BLaER1 (cell line): ENCODE data around the gene CPLX1.

Experiments
- H3K27ac ChIP-seq: shearing (Covaris generic); formaldehyde crosslinking; 2 replicates; pipeline ENCODE4 v1.8.1; 2022
- H3K27me3 ChIP-seq: shearing (Covaris generic); formaldehyde crosslinking; 2 replicates; pipeline ENCODE4 v1.8.1; 2022
- H3K36me3 ChIP-seq: shearing (Covaris generic); formaldehyde crosslinking; 2 replicates; pipeline ENCODE4 v1.8.1; 2022
- H3K4me1 ChIP-seq: shearing (Covaris generic); formaldehyde crosslinking; 2 replicates; pipeline ENCODE4 v1.8.1; 2022
- H3K4me2 ChIP-seq: shearing (Covaris generic); formaldehyde crosslinking; 2 replicates; pipeline ENCODE4 v1.8.1; 2022
- H3K4me3 ChIP-seq: shearing (Covaris generic); formaldehyde crosslinking; 2 replicates; pipeline ENCODE4 v1.8.1; 2022
- H3K9ac ChIP-seq: shearing (Covaris generic); formaldehyde crosslinking; 2 replicates; pipeline ENCODE4 v1.8.1; 2022
- H3K9me3 ChIP-seq: shearing (Covaris generic); formaldehyde crosslinking; 2 replicates; pipeline ENCODE4 v1.8.1; 2022
- H4K20me1 ChIP-seq: shearing (Covaris generic); formaldehyde crosslinking; 2 replicates; pipeline ENCODE4 v1.8.1; 2022
- Cebpa-rat ChIP-seq: shearing (Covaris generic); IDR thresholded peaks from 2 replicates; pipeline ENCODE4 v1.8.1; 2022

Gene CPLX1

GRCh38 chr4:866761-867390 lies 40.9 kb upstream of the CPLX1 start:
- peaks cover 99% of the 10 kb centered on the region for H3K36me3 ChIP-seq
- 0 out of 2 replicates have a peak, but pooled peaks cover 13% of the 10 kb centered on the region for H3K9me3 ChIP-seq
- no peaks in the 10 kb centered on the region for H3K27me3 ChIP-seq
- H4K20me1 ChIP-seq, result peaks cover 11% of the 10 kb centered on the region; the same call in 1 of the 2 replicates
- no peak overlapping the region for H3K4me2 ChIP-seq
- TF ChIP-seq Cebpa-rat, result no peak
- no peak overlapping the region for H3K4me3 ChIP-seq
- no peak overlapping the region for H3K27ac ChIP-seq
- no peak overlapping the region for H3K9ac ChIP-seq
- H3K4me1 ChIP-seq, result peaks cover 12% of the 10 kb centered on the region

DNA sequence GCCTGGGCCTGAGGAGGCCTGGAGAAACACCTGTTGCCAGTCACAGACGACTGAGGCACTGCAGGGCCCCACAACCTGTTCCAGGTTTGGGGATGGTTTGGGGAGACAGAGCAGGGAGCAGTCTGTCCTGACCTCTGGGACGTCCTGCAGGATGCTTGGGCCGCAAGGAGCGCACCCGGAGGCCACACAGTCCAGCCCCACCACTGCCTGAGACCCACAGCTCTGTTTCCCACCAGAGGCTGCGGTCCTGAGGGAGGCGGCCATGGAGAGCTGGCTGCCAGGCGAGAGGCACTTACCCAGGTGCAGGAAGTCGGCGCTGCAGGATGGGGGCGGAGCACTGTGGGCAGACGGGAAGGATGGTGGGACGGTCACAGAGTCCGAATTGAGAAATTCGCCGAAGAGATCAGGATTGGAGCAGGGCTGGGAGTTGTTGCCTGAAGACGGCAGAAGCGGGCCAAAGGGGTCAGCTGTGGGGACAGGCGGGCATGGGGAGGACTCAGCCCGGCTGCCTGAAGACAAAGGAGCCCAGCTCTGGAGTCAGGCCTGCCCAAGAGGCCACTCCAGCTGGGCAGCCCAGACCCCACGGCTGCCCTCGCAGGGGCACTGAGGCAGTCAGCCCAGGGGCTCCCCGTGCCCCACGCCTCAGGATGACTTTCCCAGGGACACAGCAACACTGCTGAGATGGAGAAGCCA lies 40.3 kb upstream of the CPLX1 start:
- 0 out of 2 replicates have a peak, but pooled peaks cover 13% of the 10 kb centered on the region for H3K9me3 ChIP-seq
- H3K27ac ChIP-seq, result no peak overlapping the region
- no peak for TF ChIP-seq Cebpa-rat
- H3K27me3 ChIP-seq, result no peaks in the 10 kb centered on the region
- H3K4me3 ChIP-seq, result no peak overlapping the region
- peaks cover 12% of the 10 kb centered on the region for H3K4me1 ChIP-seq
- no peak overlapping the region for H3K9ac ChIP-seq
- peaks cover 100% of the 10 kb centered on the region for H3K36me3 ChIP-seq
- no peak overlapping the region for H3K4me2 ChIP-seq
- H4K20me1 ChIP-seq, result peaks cover 13% of the 10 kb centered on the region; the same call in 1 of the 2 replicates

DNA sequence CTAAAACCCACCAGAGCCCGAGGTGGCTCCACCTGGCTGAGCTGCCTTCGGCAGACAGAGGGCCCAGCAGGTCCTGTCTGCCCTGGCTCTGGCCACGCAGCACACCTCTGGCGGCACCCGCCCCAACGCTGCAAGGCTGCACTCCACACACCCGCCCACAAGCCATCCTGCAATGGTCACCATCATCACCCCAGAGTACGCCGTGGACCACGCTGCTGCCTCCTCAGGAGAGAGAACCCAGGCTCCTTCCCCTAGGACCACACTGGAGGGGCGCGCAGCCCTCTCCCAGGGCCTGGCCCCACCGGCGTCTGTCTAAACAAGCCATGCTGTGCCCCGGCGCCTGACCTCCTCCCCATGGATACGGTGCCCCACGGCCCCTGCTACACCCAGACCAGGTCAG lies 39.6 kb upstream of the CPLX1 start:
- H3K27ac ChIP-seq, result no peak overlapping the region
- H3K4me1 ChIP-seq, result peaks cover 12% of the 10 kb centered on the region
- 0 out of 2 replicates have a peak, but pooled peaks cover 13% of the 10 kb centered on the region for H3K9me3 ChIP-seq
- peaks cover 19% of the 10 kb centered on the region; the same call in 1 of the 2 replicates for H4K20me1 ChIP-seq
- TF ChIP-seq Cebpa-rat, result no peak
- no peaks in the 10 kb centered on the region for H3K27me3 ChIP-seq
- H3K4me3 ChIP-seq, result no peak overlapping the region
- H3K4me2 ChIP-seq, result no peak overlapping the region
- H3K9ac ChIP-seq, result no peak overlapping the region
- H3K36me3 ChIP-seq, result peaks cover 100% of the 10 kb centered on the region

- no peak for TF ChIP-seq Cebpa-rat
- Histone ChIP-seq H3K9ac (no peak overlapping the region), H3K9me3 (0 out of 2 replicates have a peak, but pooled peaks cover 13% of the 10 kb centered on the region), H3K4me3 (no peak overlapping the region), H3K27me3 (no peaks in the 10 kb centered on the region), H3K27ac (no peak overlapping the region), H3K36me3 (peaks cover 100% of the 10 kb centered on the region), H3K4me1 (peaks cover 12% of the 10 kb centered on the region), H3K4me2 (no peak overlapping the region), H4K20me1 (peaks cover 21% of the 10 kb centered on the region; the same call in 1 of the 2 replicates)
Measured at GRCh38 chr4:865121-865465, 39.2 kb upstream of the CPLX1 start.

GRCh38 chr4:864456-865120 lies 38.7 kb upstream of the CPLX1 start:
- no peak overlapping the region for H3K27ac ChIP-seq
- peaks cover 12% of the 10 kb centered on the region for H3K4me1 ChIP-seq
- peaks cover 100% of the 10 kb centered on the region for H3K36me3 ChIP-seq
- no peak overlapping the region for H3K4me2 ChIP-seq
- no peak for TF ChIP-seq Cebpa-rat
- no peak overlapping the region for H3K4me3 ChIP-seq
- no peak overlapping the region for H3K9ac ChIP-seq
- no peaks in the 10 kb centered on the region for H3K27me3 ChIP-seq
- H4K20me1 ChIP-seq, result peaks cover 21% of the 10 kb centered on the region; the same call in 1 of the 2 replicates
- peaks cover 15% of the 10 kb centered on the region; the same call in 1 of the 2 replicates for H3K9me3 ChIP-seq

DNA sequence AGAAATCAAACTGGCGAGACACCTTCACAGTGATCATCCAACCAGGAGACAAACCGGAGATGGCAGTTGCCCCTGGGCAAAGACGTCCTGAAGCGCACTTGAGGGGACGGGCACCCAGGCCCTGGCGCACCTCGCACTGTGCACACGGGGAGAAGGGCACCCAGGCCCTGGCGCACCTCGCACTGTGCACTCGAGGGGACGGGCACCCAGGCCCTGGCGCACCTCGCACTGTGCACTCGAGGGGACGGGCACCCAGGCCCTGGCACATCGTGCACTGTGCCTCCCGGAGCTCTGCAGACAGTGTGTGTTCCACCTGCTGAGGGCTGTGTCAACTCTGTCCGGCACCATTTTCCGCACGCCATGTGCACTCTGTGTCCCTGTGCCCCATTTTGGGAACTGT lies 34.6 kb upstream of the CPLX1 start:
- peaks cover 53% of the 10 kb centered on the region for H3K9me3 ChIP-seq
- H3K36me3 ChIP-seq, result peaks cover 100% of the 10 kb centered on the region
- peaks cover 10% of the 10 kb centered on the region; the same call in 1 of the 2 replicates for H4K20me1 ChIP-seq
- H3K4me2 ChIP-seq, result no peak overlapping the region
- no peak overlapping the region for H3K9ac ChIP-seq
- no peak overlapping the region for H3K27ac ChIP-seq
- H3K27me3 ChIP-seq, result no peaks in the 10 kb centered on the region
- H3K4me1 ChIP-seq, result no peaks in the 10 kb centered on the region
- no peak overlapping the region for H3K4me3 ChIP-seq
- no peak for TF ChIP-seq Cebpa-rat

- H3K4me3 ChIP-seq, result no peak overlapping the region
- H3K36me3 ChIP-seq, result peaks cover 100% of the 10 kb centered on the region
- peaks cover 10% of the 10 kb centered on the region; the same call in 1 of the 2 replicates for H4K20me1 ChIP-seq
- no peak overlapping the region for H3K4me2 ChIP-seq
- H3K4me1 ChIP-seq, result no peaks in the 10 kb centered on the region
- no peak for TF ChIP-seq Cebpa-rat
- no peak overlapping the region for H3K9ac ChIP-seq
- peaks cover 53% of the 10 kb centered on the region for H3K9me3 ChIP-seq
- no peak overlapping the region for H3K27ac ChIP-seq
- no peaks in the 10 kb centered on the region for H3K27me3 ChIP-seq
Measured at GRCh38 chr4:859496-859895, 33.6 kb upstream of the CPLX1 start.

GRCh38 chr4:858831-859451 lies 33.0 kb upstream of the CPLX1 start:
- TF ChIP-seq Cebpa-rat, result no peak
- Histone ChIP-seq H3K9ac (no peak overlapping the region), H3K27ac (no peak overlapping the region), H3K4me1 (no peaks in the 10 kb centered on the region), H3K9me3 (peaks cover 53% of the 10 kb centered on the region), H3K27me3 (no peaks in the 10 kb centered on the region), H4K20me1 (peaks cover 10% of the 10 kb centered on the region; the same call in 1 of the 2 replicates), H3K4me2 (no peak overlapping the region), H3K4me3 (no peak overlapping the region), H3K36me3 (peaks cover 100% of the 10 kb centered on the region)

GRCh38 chr4:858041-858481 lies 32.1 kb upstream of the CPLX1 start:
- H3K9me3 ChIP-seq, result peaks cover 47% of the 10 kb centered on the region
- H4K20me1 ChIP-seq, result peaks cover 10% of the 10 kb centered on the region; the same call in 1 of the 2 replicates
- no peak for TF ChIP-seq Cebpa-rat
- H3K4me2 ChIP-seq, result no peak overlapping the region
- no peak overlapping the region for H3K27ac ChIP-seq
- no peaks in the 10 kb centered on the region for H3K4me1 ChIP-seq
- peaks cover 100% of the 10 kb centered on the region for H3K36me3 ChIP-seq
- no peak overlapping the region for H3K9ac ChIP-seq
- H3K4me3 ChIP-seq, result no peak overlapping the region
- H3K27me3 ChIP-seq, result no peaks in the 10 kb centered on the region
